ENCODE results near the gene CD99. TPM values are rescaled to one million over a fixed set of nuclear protein-coding genes. Genes with fewer than 3 reads are reported as not detected.

The CD99 gene, protein sequence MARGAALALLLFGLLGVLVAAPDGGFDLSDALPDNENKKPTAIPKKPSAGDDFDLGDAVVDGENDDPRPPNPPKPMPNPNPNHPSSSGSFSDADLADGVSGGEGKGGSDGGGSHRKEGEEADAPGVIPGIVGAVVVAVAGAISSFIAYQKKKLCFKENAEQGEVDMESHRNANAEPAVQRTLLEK
- total RNA-seq (2011; cell fraction: chromatin; rRNA removed; ENCODE audit: low replicate concordance): 25.2 and 28.2 TPM in 2 replicates
- total RNA-seq (2011; cell fraction: nucleolus; rRNA removed): 23.9 and 33.5 TPM in 2 replicates
- 36.3 and 51.0 TPM in 2 replicates for total RNA-seq (2011; cell fraction: nucleoplasm; rRNA removed)
- total RNA-seq (2014; rRNA removed) (46.4 and 55.3 TPM in 2 replicates), total RNA-seq (2014; rRNA removed; fragmentation: Illumina TruSeq; extraction: Trizol) (23.6 and 23.9 TPM in 2 replicates), total RNA-seq (2015; rRNA removed; fragmentation: Illumina TruSeq; extraction: Trizol) (33.3 and 34.5 TPM in 2 replicates), total RNA-seq (2021) (41.2 and 42.3 TPM in 2 replicates), polyA plus RNA-seq (2011; rRNA removed) (10.8 and 21.3 TPM in 2 replicates), polyA plus RNA-seq (2014; fragmentation: Illumina TruSeq; extraction: Trizol) (40.2 and 41.6 TPM in 2 replicates), polyA plus RNA-seq (2014; fragmentation: Nextera tagmentation; extraction: Ambion mirVana) (1 to 10 TPM; 5.0 to 5.6 TPM), polyA plus RNA-seq (2014; rRNA removed) (38.4 and 41.5 TPM in 2 replicates), polyA minus RNA-seq (2011; rRNA and poly(A)+ RNA removed) (8.0 and 17.6 TPM in 2 replicates), Bru-seq, nascent RNA (percentile 57 among the genes with signal in this experiment), BruChase-seq, experiment 1, labeled RNA remaining after a 2-hour chase (percentile 61 among the genes with signal in this experiment), BruChase-seq, experiment 2, labeled RNA remaining after a 6-hour chase (percentile 57 among the genes with signal in this experiment)
- 29.0 and 37.1 TPM in 2 replicates for polyA plus RNA-seq (2011; cell fraction: cytosol; rRNA removed)
- polyA plus RNA-seq (2011; cell fraction: nucleus; rRNA removed): 16.6 and 29.9 TPM in 2 replicates
- polyA plus RNA-seq (2012): 55.5 and 80.3 TPM in 2 replicates
- 19.2 and 24.3 TPM in 2 replicates for polyA minus RNA-seq (2011; cell fraction: cytosol; rRNA and poly(A)+ RNA removed)
- polyA minus RNA-seq (2011; cell fraction: nucleus; rRNA and poly(A)+ RNA removed): 3.6 and 8.8 TPM in 2 replicates
- long read RNA-seq, experiment 1, transcript CD99-212 (10 exons, 1,089 nt): minor isoform, 9 of 95 reads
- long read RNA-seq, experiment 1, transcript CD99-205 (10 exons, 1,291 nt): major isoform, 50 of 95 reads
- long read RNA-seq, experiment 1, partial matches to known transcripts: 6 of 95 reads
- long read RNA-seq, experiment 1, other reads (novel, unspliced or antisense): 28 of 95 reads
- long read RNA-seq, experiment 2, transcript CD99-212 (10 exons, 1,089 nt): minor isoform, 6 of 40 reads
- long read RNA-seq, experiment 2, transcript CD99-205 (10 exons, 1,291 nt): major isoform, 28 of 40 reads
- long read RNA-seq, experiment 2, partial matches to known transcripts: 3 of 40 reads
- long read RNA-seq, experiment 2, other reads (novel, unspliced or antisense): 3 of 40 reads
- long read RNA-seq, experiment 3, transcript CD99-205 (10 exons, 1,291 nt): major isoform, 22 of 30 reads
- long read RNA-seq, experiment 3, partial matches to known transcripts: 2 of 30 reads
- long read RNA-seq, experiment 3, other reads (novel, unspliced or antisense): 2 of 30 reads

DNA sequence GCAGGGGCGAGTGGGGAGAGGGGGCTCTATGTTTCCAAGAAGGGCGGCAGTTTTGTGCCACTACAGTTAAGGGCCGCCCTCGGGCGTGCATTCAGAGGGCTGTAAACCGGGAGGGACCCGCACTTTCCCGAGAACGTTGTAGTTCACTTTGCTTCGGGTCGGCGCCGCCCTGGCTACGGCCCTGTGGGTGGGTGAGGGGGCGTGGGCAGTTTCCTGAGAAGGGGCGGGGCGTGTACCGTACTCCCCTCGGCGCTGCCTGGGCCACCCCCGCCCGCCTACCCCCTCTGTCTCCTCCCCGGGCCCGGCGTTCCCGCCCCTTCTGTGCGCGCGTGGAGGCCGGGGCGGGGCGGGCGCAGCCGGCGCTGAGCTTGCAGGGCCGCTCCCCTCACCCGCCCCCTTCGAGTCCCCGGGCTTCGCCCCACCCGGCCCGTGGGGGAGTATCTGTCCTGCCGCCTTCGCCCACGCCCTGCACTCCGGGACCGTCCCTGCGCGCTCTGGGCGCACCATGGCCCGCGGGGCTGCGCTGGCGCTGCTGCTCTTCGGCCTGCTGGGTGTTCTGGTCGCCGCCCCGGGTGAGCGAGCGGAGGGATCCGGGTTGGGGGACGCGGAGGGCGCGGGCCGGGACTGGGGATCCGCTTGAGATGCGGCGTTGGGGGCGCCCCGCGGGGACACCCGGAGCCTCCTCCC, at the start of gene CD99:
Gene CD99 (plus strand): TSS at position 440 of the 687 bp plus-strand sequence. CDS start 66 bp downstream, at position 506.
- ChIA-PET CTCF (ENCODE audit: low intra/inter-chr PET ratio) (no interaction called here), POLR2A (no interaction called here)
- Histone ChIP-seq H3K9me1 (ENCODE audit: control insufficient read depth, insufficient read depth, low read length) (no peaks in the 10 kb centered on the region), H3K79me2 (ENCODE audit: control insufficient read depth, insufficient read depth, low read length) (no peaks in the 10 kb centered on the region; the same call in 1 of the 3 replicates), H3K27ac (ENCODE audit: extremely low read depth, low read depth, low read length) (peak within 1 kb of the TSS; percentile 57), H3K27me3 (ENCODE audit: control insufficient read depth in 2 of 2, insufficient read depth in 2 of 2, low read length in 2 of 2) (no peaks in the 10 kb centered on the region), H3K4me1 (replicated peaks in 1 of 2; ENCODE audit: control insufficient read depth in 2 of 2, insufficient read depth in 2 of 2, low read length in 2 of 2) (peaks cover 5 to 23% of the 10 kb centered on the region in 2 experiments; a peak in 4 of 5 replicates), H3K4me2 (ENCODE audit: insufficient read depth, low read length) (peak within 1 kb of the TSS; percentile 50), H3K9me3 (replicated peaks; ENCODE audit: control insufficient read depth, insufficient read depth, low read depth, low read length) (no peaks in the 10 kb centered on the region), H2AFZ (ENCODE audit: low read depth, low read length) (peak within 1 kb of the TSS; percentile 77), H4K20me1 (replicated peaks; ENCODE audit: control insufficient read depth, insufficient read depth, low read length) (no peaks in the 10 kb centered on the region), H3K4me3 (peak within 1 kb of the TSS; percentile 47), H3K36me3 (ENCODE audit: control insufficient read depth, insufficient read depth, low read length) (no peaks in the 10 kb centered on the region), H3K9ac (ENCODE audit: insufficient read depth in 1 of 2, low read depth in 2 of 2, low read length in 2 of 2) (peak within 1 kb of the TSS; percentile 48 to 87)
- FAIRE-seq (no peak), DNase-seq (ENCODE audit: extremely low read depth in 1 of 4, low spot score in 3 of 4) (peak; percentile 83 to 92 (median 88)), ATAC-seq (peak; percentile 96)
- no CpG with 5 or more reads among the region's 73 CpGs for WGBS (ENCODE audit: insufficient coverage, low coverage, missing lambda C conversion rate)
- in situ Hi-C loops (cut with MboI) (no loop called here), intact Hi-C loops (cut with micrococcal nuclease) (no loop called here)
- BruUV-seq (replicated peaks): no TSS peak
- TF ChIP-seq FOXA3 (CRISPR knock-in tag; conservative IDR thresholded peaks at IDR 0.05 in 1 of 2, IDR thresholded peaks at IDR 0.05 in 1 of 2) (no peak), NFE2 (IDR thresholded peaks at IDR 0.05; ENCODE audit: low read depth) (no peak), AFF1 (IDR thresholded peaks at IDR 0.05; ENCODE audit: low read depth in 1 of 2, partially characterized antibody in 2 of 2) (no peak), RB1 (IDR thresholded peaks at IDR 0.05; ENCODE audit: low read depth) (no peak; the same call in 1 of the 2 replicates), NRF1 (conservative IDR thresholded peaks at IDR 0.05 in 1 of 2, IDR thresholded peaks at IDR 0.05 in 1 of 2) (peak; percentile 68 to 76), ZBED1 (IDR thresholded peaks at IDR 0.05) (no peak), DIDO1 (tag; IDR thresholded peaks at IDR 0.05; ENCODE audit: low read depth) (no peak), GATA2 (CRISPR knock-in tag; IDR thresholded peaks at IDR 0.05) (no peak), FIP1L1 (IDR thresholded peaks at IDR 0.05; ENCODE audit: low read depth, low read length, poor library complexity, severe bottlenecking) (no peak), NFE2L1 (tag; IDR thresholded peaks at IDR 0.05; ENCODE audit: borderline replicate concordance, low read depth) (no peak)
